Activated CD8-positive, alpha-beta memory T cell treated with anti-CD3 and anti-CD28 coated beads, Interleukin-2, amount 50 U/mL, for 24 hours (primary cell): ENCODE data around the gene DNAH6.
"Not testable (repeated sequence)": the region's sequence is repeated elsewhere in the genome, so short reads cannot be mapped to it uniquely, and the experiment has no call there.

Experiments
- DNase-seq: peaks from one replicate; pipeline ENCODE4 v3.0.0-alpha.2; 2020; ENCODE audit errors: extremely low read depth

The DNAH6 gene

DNA sequence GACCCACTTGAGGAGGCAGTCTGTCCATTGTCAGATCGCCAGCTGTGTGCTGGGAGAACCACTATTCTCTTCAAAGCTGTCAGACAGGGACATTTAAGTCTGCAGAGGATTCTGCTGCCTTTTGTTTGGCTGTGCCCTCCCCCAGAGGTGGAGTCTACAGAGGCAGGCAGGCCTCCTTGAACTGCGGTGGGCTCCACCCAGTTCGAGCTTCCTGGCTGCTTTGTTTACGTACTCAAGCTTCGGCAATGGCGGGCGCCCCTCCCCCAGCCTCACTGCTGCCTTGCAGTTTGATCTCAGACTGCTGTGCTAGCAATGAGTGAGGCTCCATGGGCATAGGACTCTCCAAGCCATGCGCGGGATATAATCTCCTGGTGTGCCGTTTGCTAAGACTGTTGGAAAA is 5.3 kb upstream of the DNAH6 start:
- DNase-seq = not testable (repeated sequence)

DNA sequence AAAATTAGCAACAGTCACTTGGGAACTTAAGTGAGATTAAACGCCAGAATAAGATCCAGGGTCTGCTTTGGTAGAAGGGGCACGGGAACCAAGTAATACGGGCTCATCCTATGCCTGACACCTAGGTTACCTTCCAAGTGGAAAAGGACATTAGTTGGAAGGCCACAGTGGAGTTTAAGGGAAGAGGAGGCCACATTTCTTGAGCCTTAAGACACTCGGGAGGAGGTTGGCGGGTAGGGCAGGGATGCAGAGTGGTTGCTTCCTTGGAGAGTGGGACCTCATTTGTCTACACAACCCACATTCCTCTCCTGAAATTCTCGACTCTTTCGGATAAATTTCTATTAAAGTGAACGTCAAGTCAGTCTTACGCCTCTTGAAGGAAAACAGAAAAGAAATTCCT is 510 bp upstream of the DNAH6 start:
- no peak for DNase-seq

DNA sequence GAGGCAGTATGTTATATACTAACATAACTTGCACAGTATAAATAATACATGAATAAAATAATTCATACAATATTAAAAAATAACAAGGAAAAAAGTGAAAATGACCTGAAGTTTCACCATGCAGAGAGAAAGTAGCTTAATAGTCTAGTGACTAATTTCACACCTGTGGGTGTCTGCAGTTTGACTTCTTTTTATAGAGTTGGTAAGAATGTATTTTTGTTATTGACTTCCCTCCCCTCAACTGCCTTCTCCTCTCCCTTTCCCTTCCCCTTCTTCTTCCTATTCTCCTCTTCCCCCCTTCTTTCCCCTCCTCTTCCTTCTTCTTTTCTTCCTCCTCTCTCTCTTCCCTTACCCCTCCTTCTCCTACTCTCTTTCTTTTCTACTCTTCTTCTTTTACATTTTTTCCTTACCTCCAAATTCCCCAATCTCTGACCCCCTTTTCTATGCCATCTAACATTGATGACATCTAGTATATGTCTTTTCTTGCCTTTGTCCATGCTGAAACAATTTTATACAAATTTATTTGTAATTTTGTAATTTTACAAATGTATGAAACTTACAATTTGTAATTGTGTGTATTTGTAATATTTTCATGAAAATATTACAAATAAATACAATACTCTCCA is 3.1 kb downstream of the DNAH6 start:
- DNase-seq = no peak

DNA sequence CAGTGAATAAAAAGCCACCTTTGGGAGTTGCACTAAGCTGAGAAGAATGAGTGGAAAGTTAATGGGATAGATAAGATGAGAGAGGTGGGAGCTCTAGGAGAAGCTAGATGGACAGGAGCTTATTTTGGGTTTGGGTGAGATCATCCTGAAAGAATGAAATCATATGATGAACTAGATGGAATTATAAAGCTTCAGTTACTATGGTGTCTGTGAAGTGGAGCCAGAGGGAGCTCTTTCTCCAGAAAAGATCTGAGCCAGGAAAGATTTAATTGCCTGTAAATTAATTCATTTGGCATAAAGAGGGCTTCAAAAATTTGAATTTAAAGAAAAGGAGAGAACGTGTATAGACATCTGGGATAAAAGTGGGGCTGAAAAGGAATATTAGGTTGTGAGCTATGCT is 10.3 kb downstream of the DNAH6 start:
- DNase-seq = no peak

DNA sequence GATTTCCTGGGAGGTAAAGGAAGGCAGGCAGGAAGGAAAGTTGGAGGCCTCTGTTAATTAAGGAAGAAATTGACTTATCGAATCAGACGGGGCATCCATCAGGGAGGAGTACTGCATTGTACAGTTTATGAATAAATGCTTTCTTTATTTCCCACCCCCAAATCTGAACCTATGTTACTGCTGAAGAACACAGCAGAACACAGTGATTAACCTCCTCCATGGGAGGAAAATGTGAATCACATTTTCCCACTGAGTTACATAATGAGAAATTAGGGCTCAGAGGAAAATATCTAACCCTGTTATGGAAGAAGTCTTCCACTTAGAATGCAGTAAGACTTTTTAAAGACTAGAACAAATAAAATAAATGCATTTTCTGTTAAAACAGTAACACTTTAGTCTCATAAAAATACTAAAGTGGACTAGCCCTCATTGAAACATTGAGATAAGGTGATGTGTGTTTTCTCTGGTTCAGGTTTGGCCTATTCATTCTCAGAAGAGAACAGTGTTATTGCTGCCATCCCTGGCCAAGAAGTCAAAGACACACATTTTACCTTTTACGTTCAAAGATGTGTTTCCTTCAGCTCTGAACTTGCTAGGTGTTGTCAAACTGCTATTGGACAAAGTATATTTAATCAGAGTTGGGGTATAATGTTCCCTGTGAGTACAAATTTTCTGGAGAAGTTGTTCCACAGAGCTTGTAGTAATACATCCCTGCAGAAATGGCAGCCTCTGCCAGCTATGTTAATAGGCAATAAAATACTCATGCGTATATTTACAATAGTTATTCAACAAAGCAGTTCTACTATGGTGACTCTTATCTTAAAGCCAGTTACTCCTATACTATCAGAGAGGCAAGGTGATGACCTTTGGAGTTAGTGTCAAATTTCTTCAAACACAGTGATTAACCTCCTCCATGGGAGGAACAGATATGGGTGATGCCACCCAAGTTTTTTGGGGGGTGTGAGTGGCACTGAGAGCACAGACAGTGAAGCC is 11.1 kb downstream of the DNAH6 start:
- DNase-seq = no peak

DNA sequence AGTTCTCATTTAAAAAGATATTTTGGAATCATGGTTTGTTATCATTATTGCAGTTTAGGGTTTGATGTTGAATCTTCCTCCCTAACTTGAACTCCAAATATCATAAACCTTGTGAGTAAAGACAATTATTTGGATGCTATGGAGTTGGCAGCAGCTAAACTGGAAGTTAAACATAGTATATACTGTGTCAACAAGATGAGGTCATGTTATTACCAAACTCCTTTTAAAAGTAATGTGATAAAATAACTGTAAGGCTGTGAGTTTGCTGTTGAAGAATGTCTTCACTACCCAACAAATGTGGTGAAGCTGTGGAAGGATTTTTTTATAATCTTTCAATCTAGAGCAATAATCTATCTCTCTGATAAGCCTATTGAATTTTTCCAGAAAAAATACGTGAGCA is 16.0 kb downstream of the DNAH6 start:
- DNase-seq = no peak

DNA sequence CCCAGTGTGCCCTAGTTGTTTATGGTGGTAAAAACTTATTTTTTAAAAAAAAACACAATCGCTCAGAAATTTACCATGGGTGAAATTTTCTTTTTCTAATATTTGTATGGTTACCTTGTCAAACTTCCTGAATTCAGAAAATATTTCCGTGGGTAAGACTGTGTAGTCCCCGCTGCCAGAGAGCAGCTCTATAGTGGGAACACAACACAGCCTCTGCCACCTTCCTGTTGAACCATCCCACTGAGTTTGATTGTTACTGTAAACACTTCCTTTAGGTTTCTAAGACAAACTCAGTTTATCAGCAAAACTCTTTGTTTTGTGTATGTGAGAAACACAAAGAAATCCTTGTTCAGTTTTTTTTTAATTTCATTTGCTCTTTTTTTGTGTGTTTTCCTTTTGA is 17.9 kb downstream of the DNAH6 start:
- no peak for DNase-seq

DNA sequence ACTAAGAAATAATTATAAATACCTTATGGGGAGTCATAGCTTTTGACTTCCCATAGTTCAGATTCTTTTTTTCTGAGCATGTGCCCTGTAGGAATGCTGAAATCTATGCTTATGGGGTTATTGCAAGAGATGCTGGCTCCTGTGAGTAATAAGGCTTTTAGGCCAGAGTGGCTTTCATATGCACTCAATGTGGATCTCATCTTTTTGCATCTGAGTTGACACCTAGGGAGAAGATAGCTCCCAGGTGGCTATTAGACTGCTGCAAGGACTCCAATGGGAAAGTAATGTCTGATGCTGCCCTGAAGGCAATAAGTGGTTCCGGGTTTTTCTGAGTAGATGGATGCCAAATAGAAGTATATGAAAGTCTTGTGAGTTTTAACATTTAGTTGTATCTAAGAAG is 21.0 kb downstream of the DNAH6 start:
- no peak for DNase-seq

DNA sequence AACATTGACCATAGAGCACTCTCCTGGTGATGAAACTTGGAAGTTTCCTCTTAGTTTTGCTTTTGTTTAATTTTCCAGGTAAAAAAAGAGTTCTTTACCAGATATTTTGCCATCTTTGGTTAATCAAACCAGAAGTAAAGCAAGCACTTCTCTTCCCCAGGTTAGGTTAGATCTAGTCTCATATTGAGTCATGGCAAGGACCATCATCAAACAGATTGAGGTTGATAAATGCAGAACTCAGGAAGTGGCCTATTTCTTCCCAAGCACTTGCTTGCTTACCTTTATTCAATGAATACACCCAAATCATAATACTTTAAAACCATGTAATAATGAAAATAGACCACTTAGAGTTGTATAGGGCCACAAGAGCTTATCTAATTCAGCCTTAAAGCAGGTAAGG is 23.4 kb downstream of the DNAH6 start:
- DNase-seq = no peak

DNA sequence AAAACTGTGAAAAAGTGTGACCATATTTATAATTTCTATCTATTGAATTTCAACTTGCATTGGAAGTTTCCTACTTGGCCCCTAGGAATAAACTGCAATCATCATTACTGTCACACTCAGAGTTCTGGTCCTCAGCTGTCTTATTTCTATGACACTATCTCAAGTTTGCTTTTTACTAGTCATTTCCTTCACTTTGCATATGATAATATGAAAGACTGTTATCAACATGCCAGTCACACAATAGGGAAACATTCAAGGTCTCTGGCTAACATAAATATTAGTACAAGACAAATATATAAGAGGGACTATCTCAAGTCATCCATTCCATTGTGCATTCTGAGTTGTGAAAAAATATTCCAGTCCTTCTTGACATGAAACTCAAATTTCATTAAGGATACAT is 28.7 kb downstream of the DNAH6 start:
- DNase-seq = no peak

DNA sequence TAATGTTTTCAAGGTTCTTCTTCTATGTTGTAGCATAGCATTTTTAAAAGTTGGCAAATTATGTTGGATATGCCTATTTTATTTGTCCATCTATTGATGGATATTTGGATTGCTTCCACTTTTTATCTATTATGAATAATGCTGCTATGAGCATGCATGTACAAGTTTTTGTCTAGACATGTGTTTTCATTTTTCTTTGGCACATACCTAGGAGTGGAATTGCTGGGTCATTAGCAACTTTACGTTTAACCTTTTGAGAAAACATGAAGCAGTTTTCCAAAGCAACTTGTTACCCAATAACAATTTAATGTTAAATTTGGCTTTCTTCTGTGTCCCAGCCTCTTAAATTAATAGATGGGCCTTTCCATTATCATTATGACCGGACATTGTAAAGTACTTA is 30.3 kb downstream of the DNAH6 start:
- no peak for DNase-seq

DNA sequence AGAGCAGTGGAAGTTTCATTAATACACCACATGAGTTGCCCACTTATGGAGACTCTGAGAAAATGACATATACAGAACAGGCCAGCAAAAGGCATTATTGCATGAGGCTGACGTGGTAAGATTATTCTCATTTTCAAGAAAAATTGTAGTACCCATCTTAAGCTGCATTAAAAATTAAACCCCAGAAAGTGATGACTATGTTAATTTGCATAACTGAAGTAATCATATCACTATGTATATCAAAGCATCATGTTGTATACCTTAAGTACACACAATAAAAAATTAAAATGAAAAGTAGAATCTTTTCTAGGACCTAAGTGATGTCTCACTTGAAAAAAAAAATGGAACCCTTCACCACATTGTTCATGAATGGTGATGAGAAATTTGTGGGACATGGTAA is 32.0 kb downstream of the DNAH6 start:
- no peak for DNase-seq

DNA sequence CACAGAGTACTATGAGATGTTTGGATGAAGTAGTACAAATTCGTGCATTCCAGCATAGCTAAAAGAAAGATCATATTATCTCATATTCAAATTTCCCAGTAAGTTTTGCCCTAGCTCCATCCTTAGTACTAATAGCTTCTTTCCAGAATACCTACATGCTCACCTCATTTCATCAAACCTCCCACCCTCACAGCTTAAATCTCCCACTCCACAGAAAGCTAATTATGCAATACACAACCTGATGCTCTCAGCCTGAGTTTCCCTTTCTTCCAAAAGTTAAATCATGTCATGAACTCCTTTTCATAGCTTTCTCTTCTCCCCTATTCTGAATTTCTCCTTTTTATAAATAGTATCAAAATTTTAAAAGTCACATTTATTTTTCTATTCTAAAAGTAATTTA is 34.6 kb downstream of the DNAH6 start:
- DNase-seq = no peak

DNA sequence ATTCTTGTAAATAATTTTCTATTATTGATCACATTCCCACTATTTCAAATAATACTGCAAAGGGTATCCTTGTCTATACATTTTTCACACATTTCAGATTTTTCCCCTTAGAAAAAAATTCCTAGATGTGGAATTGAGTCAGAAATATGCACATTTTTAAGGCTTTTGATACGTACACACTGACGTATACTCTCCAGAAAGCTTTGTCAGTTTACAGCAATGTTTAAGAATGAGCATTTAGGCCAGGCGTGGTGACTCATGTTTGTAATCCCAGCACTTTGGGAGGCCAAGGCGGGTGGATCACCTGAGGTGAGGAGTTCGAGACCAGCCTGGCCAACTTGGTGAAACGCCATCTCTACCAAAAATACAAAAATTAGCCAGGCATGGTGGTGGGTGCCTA is 35.2 kb downstream of the DNAH6 start:
- DNase-seq = not testable (repeated sequence)

DNA sequence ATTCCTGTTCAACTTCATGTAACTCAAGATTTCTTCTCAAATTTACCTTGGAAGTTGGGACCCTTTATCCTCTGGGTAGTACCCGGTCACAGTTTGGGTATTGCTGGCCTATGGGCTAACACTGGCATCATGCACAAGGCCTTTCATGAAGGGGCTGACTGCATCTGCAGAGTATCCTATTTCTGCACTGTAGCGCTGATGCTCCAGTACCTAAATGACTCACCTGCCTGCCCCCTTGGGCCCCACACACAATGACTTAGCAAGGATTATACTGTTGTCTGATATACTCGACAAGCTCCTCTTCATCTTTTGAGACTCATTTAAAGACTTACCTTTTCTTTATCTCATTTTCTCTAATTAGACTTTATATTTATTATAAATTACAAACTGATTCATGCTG is 39.9 kb downstream of the DNAH6 start:
- no peak for DNase-seq

DNA sequence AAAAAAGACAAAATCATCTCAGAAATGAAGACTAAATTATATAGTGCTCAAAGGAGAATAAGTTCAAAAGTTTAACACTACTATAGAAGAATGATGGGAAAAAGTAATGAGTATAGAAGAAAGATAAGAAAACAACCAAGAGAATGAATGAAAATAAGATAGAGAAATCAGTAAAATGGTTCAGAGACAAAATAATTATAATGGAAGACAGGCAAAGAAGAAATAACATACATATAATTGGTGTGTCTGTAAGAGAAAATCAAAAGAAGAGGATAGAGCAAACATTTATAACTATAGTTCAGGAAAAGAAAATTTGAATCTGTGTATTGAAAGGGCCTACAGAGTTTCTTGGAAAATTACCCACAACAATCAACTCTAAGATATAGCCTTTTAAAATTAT is 43.5 kb downstream of the DNAH6 start:
- no peak for DNase-seq

DNA sequence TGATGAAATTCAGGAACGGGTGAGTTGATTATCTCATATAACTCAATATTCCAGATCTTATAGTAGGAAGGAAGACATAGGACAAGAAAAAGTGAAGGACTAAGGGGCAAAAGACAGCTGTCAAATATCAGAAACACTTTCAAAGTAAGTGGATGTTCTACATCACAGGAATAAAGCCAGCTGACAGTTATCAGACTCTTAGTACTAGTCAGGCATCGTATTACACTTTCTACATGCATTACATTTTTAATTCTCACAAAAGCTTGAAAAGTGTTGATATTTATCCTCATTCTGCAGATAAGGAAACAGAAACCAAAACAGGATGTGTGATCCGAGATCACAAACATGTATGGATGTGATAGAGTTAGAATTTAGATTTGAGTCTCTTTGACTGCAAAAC is 63.4 kb downstream of the DNAH6 start:
- no peak for DNase-seq

DNA sequence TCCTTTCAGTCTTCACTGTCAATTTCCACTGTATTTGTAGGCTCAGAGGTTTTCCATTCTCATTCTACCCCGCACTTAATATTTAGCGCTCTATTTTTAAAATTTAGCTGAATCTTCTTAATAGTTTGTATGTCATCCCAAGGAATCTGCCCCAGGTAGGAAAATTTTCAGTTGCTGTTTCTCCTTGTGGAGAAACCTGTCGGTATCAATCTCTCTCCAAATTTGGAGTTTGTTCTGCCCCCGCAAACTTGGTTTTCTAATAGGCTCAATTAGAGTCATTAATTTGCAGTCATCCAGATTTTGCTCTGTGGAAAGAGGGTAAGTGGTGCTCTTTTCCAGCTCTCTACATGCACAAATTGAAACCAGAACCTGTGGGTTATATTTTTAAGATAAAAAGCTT is 87.6 kb downstream of the DNAH6 start:
- DNase-seq = no peak

DNA sequence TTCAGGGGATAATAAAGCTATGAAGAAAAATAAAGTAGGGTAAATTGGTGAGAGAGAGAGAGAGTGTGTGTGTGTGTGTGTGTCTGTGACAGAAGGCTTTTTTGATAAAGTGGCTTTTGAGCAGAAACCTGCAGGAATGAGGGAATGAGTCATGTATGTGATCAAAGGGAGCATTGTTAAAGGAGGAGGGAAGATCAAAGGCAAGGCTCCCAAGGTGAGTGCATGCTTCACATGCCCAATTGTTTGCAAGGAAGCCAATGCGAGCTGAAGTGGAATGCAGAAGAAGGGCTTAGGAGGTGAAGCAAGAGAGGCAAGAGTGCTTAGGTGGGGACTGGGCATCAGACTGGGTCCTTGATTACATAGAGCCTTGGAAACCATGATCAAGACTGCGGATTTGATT is 96.8 kb downstream of the DNAH6 start:
- no peak for DNase-seq

DNA sequence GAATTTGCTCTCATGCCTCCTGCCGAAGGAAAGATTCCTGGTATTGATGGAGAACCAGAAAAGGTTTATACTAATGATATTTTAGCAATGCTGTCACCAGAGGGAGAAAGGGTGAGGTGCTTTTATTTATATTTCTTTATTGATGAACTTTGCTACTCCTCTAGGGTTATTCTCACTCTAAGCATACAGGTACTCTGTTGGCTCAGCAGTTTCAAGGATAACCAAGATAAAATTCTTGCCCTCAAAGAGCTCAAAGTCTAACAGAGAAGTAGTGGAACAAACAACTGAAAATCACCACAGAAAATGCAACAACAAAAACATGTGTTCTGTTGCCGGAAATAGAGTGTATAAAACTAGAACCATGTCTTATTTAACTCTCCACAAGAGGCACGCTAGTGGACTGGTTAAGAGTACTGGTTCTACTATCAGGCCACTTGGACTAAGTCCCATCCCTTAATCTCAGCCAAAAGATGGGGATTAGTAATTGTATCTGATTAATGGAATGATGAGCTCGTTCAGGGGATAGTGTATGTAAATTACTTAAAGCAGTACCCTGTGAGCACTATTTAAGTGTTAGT is 103.6 kb downstream of the DNAH6 start:
- no peak for DNase-seq

DNA sequence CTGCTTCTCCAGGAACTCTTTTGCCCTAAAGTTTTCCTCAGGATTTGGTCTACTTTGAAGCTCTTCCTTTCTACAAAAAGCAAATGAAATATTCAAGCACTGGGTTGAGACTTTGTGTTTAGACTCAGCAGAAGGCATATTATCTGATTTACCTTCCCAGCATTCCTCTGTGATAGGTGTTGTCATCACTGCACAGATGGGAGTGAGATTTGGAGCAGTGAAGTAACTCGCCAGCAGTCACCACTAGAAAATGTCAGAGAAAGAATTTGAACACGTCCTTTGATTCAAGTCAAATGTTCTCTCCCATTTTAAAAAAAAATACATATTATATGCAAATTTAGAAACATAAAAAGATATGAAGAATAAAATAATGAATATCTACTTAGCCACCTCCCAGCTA is 112.2 kb downstream of the DNAH6 start:
- DNase-seq = no peak

DNA sequence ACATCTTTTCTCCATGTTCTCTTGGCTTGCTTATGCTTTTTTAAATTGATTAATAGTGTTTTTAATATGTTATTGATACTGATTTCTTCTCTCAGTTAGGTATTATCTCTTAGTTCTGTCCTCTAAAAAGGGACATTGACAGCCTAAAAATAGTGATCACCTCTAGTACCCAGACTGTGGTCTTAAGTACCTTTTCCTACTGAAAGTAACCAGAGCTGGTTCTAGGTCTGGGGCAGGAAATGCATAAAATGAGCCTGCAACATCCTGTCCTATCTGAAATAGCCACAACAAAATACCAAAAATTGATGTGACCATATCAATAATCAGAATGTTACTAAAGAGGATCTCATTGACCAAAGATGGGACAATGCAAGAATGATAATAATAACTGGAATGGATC is 113.3 kb downstream of the DNAH6 start:
- no peak for DNase-seq

DNA sequence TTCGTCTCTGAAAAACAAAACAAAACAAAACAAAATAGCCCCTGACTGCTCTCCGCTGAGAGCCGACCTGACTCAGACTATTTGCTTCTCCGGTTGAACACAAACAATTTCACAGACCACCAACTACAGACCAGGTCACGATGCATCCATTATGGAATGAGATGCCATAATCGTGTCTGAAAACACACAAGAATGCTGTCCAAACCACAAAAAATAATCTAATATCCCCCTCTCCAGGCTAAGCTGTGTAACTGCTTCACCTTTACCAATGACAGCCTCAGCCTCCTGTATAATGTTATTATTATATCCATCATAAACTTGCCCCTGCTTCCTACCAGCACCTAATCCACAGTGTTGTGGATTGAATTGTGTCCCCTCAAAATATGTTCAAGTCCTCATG is 114.7 kb downstream of the DNAH6 start:
- no peak for DNase-seq
